GM21529 (cell line): ENCODE data around the gene CCDC192.

ENCODE experiments used
- ATAC-seq: cut with Tn5 transposase; IDR thresholded peaks from one replicate; pipeline ENCODE4 v1.9.1; 2021; ENCODE audit not compliant: unreplicated experiment

Gene CCDC192

GRCh38 chr5:127872494-127872893, 169.3 kb downstream of the CCDC192 start:
- ATAC-seq = no peak

GRCh38 chr5:127875235-127876021, 172.2 kb downstream of the CCDC192 start:
- peak; percentile 84 for ATAC-seq

- no peak for ATAC-seq
Observed at GRCh38 chr5:127876384-127876783, 173.2 kb downstream of the CCDC192 start.

- no peak for ATAC-seq
Observed at GRCh38 chr5:127878174-127878750, 175.1 kb downstream of the CCDC192 start.

- ATAC-seq = no peak
Observed at GRCh38 chr5:127884416-127884815, 181.2 kb downstream of the CCDC192 start.

GRCh38 chr5:127885176-127885575, 182.0 kb downstream of the CCDC192 start:
- ATAC-seq = no peak

GRCh38 chr5:127886081-127886480, 182.9 kb downstream of the CCDC192 start:
- no peak for ATAC-seq

- no peak for ATAC-seq
Observed at GRCh38 chr5:127887282-127887681, 184.1 kb downstream of the CCDC192 start.

GRCh38 chr5:127891942-127892341, 188.8 kb downstream of the CCDC192 start:
- no peak for ATAC-seq

- ATAC-seq = no peak
Observed at GRCh38 chr5:127892467-127893207, 189.4 kb downstream of the CCDC192 start.

GRCh38 chr5:127893232-127893631, 190.0 kb downstream of the CCDC192 start:
- ATAC-seq = no peak

GRCh38 chr5:127894461-127894860, 191.3 kb downstream of the CCDC192 start:
- ATAC-seq = no peak

- no peak for ATAC-seq
Observed at GRCh38 chr5:127898551-127899213, 195.5 kb downstream of the CCDC192 start.

GRCh38 chr5:127899214-127899610, 196.0 kb downstream of the CCDC192 start:
- ATAC-seq = no peak

GRCh38 chr5:127906562-127907204, 203.5 kb downstream of the CCDC192 start:
- ATAC-seq = no peak

GRCh38 chr5:127907907-127908306, 204.7 kb downstream of the CCDC192 start:
- ATAC-seq = no peak

GRCh38 chr5:127909066-127909465, 205.9 kb downstream of the CCDC192 start:
- ATAC-seq = peak; percentile 93

- ATAC-seq = no peak
Observed at GRCh38 chr5:127909821-127910220, 206.6 kb downstream of the CCDC192 start.

- ATAC-seq = no peak
Observed at GRCh38 chr5:127910307-127910956, 207.2 kb downstream of the CCDC192 start.

GRCh38 chr5:127911619-127912018, 208.4 kb downstream of the CCDC192 start:
- ATAC-seq = no peak
